ENCODE measurements around the gene PDIA5. TPM values are rescaled to one million over a fixed set of nuclear protein-coding genes. Genes with fewer than 3 reads are reported as not detected.

PDIA5 gene
- total and polyA plus RNA-seq, 4 donors: 36.8 to 94.6 (median 63.3) TPM

DNA sequence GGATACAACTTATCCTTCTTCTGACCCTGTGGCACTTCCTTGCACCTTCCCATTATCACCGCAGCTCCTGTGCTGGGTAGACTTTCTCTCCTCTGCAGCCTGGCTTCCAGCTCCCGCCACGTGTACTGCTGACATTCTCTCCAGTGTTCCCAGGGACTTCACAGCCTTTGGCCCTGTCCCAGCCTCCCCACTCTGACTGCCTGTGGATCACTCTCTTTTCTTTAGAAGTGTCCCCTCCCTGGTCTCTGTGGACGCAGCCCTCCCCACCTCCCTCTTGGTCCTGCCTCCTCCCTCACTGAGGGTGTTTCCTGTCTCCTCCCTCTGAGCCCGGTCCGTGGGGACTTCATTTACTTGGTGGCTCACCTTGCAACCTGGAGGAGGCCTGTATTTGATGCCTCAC is 17.4 kb downstream of the PDIA5 start:
- no peaks in the 10 kb centered on the region for H3K27me3 ChIP-seq (ENCODE audit: control insufficient read depth in 4 of 4, insufficient read depth in 4 of 4, low read length in 3 of 4)
- H3K36me3 ChIP-seq (ENCODE audit: control insufficient read depth in 4 of 4, insufficient read depth in 3 of 4, low read depth in 1 of 4, low read length in 3 of 4): no peaks in the 10 kb centered on the region
- H3K27ac ChIP-seq (ENCODE audit: low read depth in 1 of 2, low read length in 2 of 2): peak overlapping the region; percentile 90 to 97
- TF ChIP-seq NR2F2 (IDR thresholded peaks at IDR 0.05) (no peak), JUND (IDR thresholded peaks at IDR 0.05) (no peak), EGR1 (IDR thresholded peaks at IDR 0.05; ENCODE audit: low read depth in 2 of 2) (no peak), RXRA (IDR thresholded peaks at IDR 0.05) (no peak), GABPA (IDR thresholded peaks at IDR 0.05 in 1 of 2, conservative IDR thresholded peaks at IDR 0.05 in 1 of 2) (no peak), YY1 (IDR thresholded peaks at IDR 0.05) (no peak), FOXA2 (IDR thresholded peaks at IDR 0.05) (no peak), HNF4A (conservative IDR thresholded peaks at IDR 0.05) (peak in 1 of 2 donors; percentile 8)
- TF ChIP-seq, protein P1, sequence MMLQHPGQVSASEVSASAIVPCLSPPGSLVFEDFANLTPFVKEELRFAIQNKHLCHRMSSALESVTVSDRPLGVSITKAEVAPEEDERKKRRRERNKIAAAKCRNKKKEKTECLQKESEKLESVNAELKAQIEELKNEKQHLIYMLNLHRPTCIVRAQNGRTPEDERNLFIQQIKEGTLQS (IDR thresholded peaks at IDR 0.05): no peak
- peaks cover 42 to 91% (median 83%) of the 10 kb centered on the region in 4 donors for H3K4me1 ChIP-seq (ENCODE audit: control insufficient read depth in 4 of 4, insufficient read depth in 4 of 4, low read length in 3 of 4)
- peak overlapping the region; percentile 33 to 86 for H3K9ac ChIP-seq (ENCODE audit: low read depth in 1 of 2, low read length in 2 of 2)
- WGBS: 20% methylated on average over 6 of the region's 6 CpGs
- no peak overlapping the region for H3K4me3 ChIP-seq (ENCODE audit: low read depth in 1 of 3, low read length in 3 of 3)
- no peak for DNase-seq (ENCODE audit: low spot score)
- no peaks in the 10 kb centered on the region for H3K9me3 ChIP-seq (ENCODE audit: control insufficient read depth in 4 of 4, low read length in 3 of 4)

- H3K27me3 ChIP-seq (ENCODE audit: control insufficient read depth in 4 of 4, insufficient read depth in 4 of 4, low read length in 3 of 4): no peaks in the 10 kb centered on the region
- H3K36me3 ChIP-seq (ENCODE audit: control insufficient read depth in 4 of 4, insufficient read depth in 3 of 4, low read depth in 1 of 4, low read length in 3 of 4): no peaks in the 10 kb centered on the region
- no peak overlapping the region for H3K4me3 ChIP-seq (ENCODE audit: low read depth in 1 of 3, low read length in 3 of 3)
- H3K4me1 ChIP-seq (ENCODE audit: control insufficient read depth in 4 of 4, insufficient read depth in 4 of 4, low read length in 3 of 4): peaks cover 46 to 92% (median 86%) of the 10 kb centered on the region in 4 donors
- no peaks in the 10 kb centered on the region for H3K9me3 ChIP-seq (ENCODE audit: control insufficient read depth in 4 of 4, low read length in 3 of 4)
- TF ChIP-seq HNF4A (conservative IDR thresholded peaks at IDR 0.05) (peak; percentile 23 to 24), SP1 (IDR thresholded peaks at IDR 0.05) (peak; percentile 18), RXRA (IDR thresholded peaks at IDR 0.05) (peak; percentile 68 to 83), EGR1 (IDR thresholded peaks at IDR 0.05; ENCODE audit: low read depth in 2 of 2) (no peak), NR2F2 (IDR thresholded peaks at IDR 0.05) (peak; percentile 56), YY1 (IDR thresholded peaks at IDR 0.05) (peak; percentile 28)
- WGBS: 18% methylated on average over 6 of the region's 6 CpGs
- peak overlapping the region; percentile 90 to 97 for H3K27ac ChIP-seq (ENCODE audit: low read depth in 1 of 2, low read length in 2 of 2)
- no peak for DNase-seq (ENCODE audit: low spot score)
- peak overlapping the region; percentile 59 to 86 for H3K9ac ChIP-seq (ENCODE audit: low read depth in 1 of 2, low read length in 2 of 2)
Measured at GRCh38 chr3:123084738-123085237, 18.0 kb downstream of the PDIA5 start.

GRCh38 chr3:123085293-123085931 is 18.6 kb downstream of the PDIA5 start:
- H3K27me3 ChIP-seq (ENCODE audit: control insufficient read depth in 4 of 4, insufficient read depth in 4 of 4, low read length in 3 of 4): no peaks in the 10 kb centered on the region
- H3K4me3 ChIP-seq (ENCODE audit: low read depth in 1 of 3, low read length in 3 of 3): no peak overlapping the region
- peak overlapping the region; percentile 90 to 97 for H3K27ac ChIP-seq (ENCODE audit: low read depth in 1 of 2, low read length in 2 of 2)
- peaks cover 45 to 92% (median 88%) of the 10 kb centered on the region in 4 donors for H3K4me1 ChIP-seq (ENCODE audit: control insufficient read depth in 4 of 4, insufficient read depth in 4 of 4, low read length in 3 of 4)
- DNase-seq (ENCODE audit: low spot score): no peak
- H3K9me3 ChIP-seq (ENCODE audit: control insufficient read depth in 4 of 4, low read length in 3 of 4): no peaks in the 10 kb centered on the region
- WGBS: 23% methylated on average over 10 of the region's 10 CpGs
- H3K36me3 ChIP-seq (ENCODE audit: control insufficient read depth in 4 of 4, insufficient read depth in 3 of 4, low read depth in 1 of 4, low read length in 3 of 4): no peaks in the 10 kb centered on the region
- H3K9ac ChIP-seq (ENCODE audit: low read depth in 1 of 2, low read length in 2 of 2): peak overlapping the region; percentile 59 to 69
- TF ChIP-seq JUND (IDR thresholded peaks at IDR 0.05): peak in 1 of 2 donors; percentile 85
- TF ChIP-seq NR2F2 (IDR thresholded peaks at IDR 0.05): no peak
- TF ChIP-seq HNF4A (conservative IDR thresholded peaks at IDR 0.05): peak; percentile 97 to 98
- TF ChIP-seq EGR1 (IDR thresholded peaks at IDR 0.05; ENCODE audit: low read depth in 2 of 2): peak in 1 of 2 donors; percentile 88
- TF ChIP-seq, protein P2, sequence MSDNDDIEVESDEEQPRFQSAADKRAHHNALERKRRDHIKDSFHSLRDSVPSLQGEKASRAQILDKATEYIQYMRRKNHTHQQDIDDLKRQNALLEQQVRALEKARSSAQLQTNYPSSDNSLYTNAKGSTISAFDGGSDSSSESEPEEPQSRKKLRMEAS (IDR thresholded peaks at IDR 0.05): peak; percentile 85
- TF ChIP-seq FOXA2 (IDR thresholded peaks at IDR 0.05): no peak
- TF ChIP-seq GABPA (IDR thresholded peaks at IDR 0.05 in 1 of 2, conservative IDR thresholded peaks at IDR 0.05 in 1 of 2): no peak
- peak; percentile 42 to 54 for TF ChIP-seq RAD21 (IDR thresholded peaks at IDR 0.05)
- TF ChIP-seq SP1 (IDR thresholded peaks at IDR 0.05): peak; percentile 86
- TF ChIP-seq RXRA (IDR thresholded peaks at IDR 0.05): peak; percentile 63 to 93
- TF ChIP-seq, protein P3, sequence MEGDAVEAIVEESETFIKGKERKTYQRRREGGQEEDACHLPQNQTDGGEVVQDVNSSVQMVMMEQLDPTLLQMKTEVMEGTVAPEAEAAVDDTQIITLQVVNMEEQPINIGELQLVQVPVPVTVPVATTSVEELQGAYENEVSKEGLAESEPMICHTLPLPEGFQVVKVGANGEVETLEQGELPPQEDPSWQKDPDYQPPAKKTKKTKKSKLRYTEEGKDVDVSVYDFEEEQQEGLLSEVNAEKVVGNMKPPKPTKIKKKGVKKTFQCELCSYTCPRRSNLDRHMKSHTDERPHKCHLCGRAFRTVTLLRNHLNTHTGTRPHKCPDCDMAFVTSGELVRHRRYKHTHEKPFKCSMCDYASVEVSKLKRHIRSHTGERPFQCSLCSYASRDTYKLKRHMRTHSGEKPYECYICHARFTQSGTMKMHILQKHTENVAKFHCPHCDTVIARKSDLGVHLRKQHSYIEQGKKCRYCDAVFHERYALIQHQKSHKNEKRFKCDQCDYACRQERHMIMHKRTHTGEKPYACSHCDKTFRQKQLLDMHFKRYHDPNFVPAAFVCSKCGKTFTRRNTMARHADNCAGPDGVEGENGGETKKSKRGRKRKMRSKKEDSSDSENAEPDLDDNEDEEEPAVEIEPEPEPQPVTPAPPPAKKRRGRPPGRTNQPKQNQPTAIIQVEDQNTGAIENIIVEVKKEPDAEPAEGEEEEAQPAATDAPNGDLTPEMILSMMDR (IDR thresholded peaks at IDR 0.05; ENCODE audit: low read depth, low read length, missing input control): no peak
- TF ChIP-seq, protein P4, sequence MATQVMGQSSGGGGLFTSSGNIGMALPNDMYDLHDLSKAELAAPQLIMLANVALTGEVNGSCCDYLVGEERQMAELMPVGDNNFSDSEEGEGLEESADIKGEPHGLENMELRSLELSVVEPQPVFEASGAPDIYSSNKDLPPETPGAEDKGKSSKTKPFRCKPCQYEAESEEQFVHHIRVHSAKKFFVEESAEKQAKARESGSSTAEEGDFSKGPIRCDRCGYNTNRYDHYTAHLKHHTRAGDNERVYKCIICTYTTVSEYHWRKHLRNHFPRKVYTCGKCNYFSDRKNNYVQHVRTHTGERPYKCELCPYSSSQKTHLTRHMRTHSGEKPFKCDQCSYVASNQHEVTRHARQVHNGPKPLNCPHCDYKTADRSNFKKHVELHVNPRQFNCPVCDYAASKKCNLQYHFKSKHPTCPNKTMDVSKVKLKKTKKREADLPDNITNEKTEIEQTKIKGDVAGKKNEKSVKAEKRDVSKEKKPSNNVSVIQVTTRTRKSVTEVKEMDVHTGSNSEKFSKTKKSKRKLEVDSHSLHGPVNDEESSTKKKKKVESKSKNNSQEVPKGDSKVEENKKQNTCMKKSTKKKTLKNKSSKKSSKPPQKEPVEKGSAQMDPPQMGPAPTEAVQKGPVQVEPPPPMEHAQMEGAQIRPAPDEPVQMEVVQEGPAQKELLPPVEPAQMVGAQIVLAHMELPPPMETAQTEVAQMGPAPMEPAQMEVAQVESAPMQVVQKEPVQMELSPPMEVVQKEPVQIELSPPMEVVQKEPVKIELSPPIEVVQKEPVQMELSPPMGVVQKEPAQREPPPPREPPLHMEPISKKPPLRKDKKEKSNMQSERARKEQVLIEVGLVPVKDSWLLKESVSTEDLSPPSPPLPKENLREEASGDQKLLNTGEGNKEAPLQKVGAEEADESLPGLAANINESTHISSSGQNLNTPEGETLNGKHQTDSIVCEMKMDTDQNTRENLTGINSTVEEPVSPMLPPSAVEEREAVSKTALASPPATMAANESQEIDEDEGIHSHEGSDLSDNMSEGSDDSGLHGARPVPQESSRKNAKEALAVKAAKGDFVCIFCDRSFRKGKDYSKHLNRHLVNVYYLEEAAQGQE (IDR thresholded peaks at IDR 0.05): peak; percentile 68
- no peak for TF ChIP-seq YY1 (IDR thresholded peaks at IDR 0.05)
- peak; percentile 21 for TF ChIP-seq FOXA1 (IDR thresholded peaks at IDR 0.05)
- peak; percentile 88 for TF ChIP-seq HNF4G (IDR thresholded peaks at IDR 0.05)
- TF ChIP-seq, protein P5, sequence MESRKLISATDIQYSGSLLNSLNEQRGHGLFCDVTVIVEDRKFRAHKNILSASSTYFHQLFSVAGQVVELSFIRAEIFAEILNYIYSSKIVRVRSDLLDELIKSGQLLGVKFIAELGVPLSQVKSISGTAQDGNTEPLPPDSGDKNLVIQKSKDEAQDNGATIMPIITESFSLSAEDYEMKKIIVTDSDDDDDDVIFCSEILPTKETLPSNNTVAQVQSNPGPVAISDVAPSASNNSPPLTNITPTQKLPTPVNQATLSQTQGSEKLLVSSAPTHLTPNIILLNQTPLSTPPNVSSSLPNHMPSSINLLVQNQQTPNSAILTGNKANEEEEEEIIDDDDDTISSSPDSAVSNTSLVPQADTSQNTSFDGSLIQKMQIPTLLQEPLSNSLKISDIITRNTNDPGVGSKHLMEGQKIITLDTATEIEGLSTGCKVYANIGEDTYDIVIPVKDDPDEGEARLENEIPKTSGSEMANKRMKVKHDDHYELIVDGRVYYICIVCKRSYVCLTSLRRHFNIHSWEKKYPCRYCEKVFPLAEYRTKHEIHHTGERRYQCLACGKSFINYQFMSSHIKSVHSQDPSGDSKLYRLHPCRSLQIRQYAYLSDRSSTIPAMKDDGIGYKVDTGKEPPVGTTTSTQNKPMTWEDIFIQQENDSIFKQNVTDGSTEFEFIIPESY (IDR thresholded peaks at IDR 0.05): peak; percentile 81
- TF ChIP-seq, protein P1 (IDR thresholded peaks at IDR 0.05): no peak
